Fibroblast of pulmonary artery (primary cell): ENCODE measurements around the gene MRFAP1.
"Not testable (repeated sequence)": the region's sequence is repeated elsewhere in the genome, so short reads cannot be mapped to it uniquely, and the experiment has no call there.

Experiments used
- DNase-seq: peaks from one replicate; pipeline ENCODE4 v3.0.0-alpha.2; 2010; ENCODE audit warnings: low read depth
- H3K4me3 ChIP-seq: replicated peaks from 2 replicates; pipeline ENCODE4 v1.5.1; 2011; ENCODE audit warnings: low read depth, mild to moderate bottlenecking, control low read depth, low read length, moderate library complexity
- CTCF ChIP-seq: IDR thresholded peaks from 2 replicates; pipeline ENCODE4 v1.5.1; 2011; ENCODE audit warnings: mild to moderate bottlenecking, control low read depth, low read length, inconsistent platforms; ENCODE audit errors: missing control alignments

Gene MRFAP1

GRCh38 chr4:6647169-6647568, 6.7 kb downstream of the MRFAP1 start:
- H3K4me3 ChIP-seq = no peak overlapping the region
- DNase-seq = no peak
- TF ChIP-seq CTCF = no peak

GRCh38 chr4:6647582-6648230, 7.2 kb downstream of the MRFAP1 start:
- H3K4me3 ChIP-seq = no peak overlapping the region
- TF ChIP-seq CTCF = no peak
- DNase-seq = no peak

- no peak for DNase-seq
- TF ChIP-seq CTCF = no peak
- no peak overlapping the region for H3K4me3 ChIP-seq
These were observed 8.7 kb downstream of the MRFAP1 start for GRCh38 chr4:6649216-6649615.

GRCh38 chr4:6654211-6654610, 13.7 kb downstream of the MRFAP1 start:
- DNase-seq, H3K4me3 ChIP-seq: not testable (repeated sequence)

- not testable (repeated sequence) for H3K4me3 ChIP-seq, DNase-seq
These were observed 14.8 kb downstream of the MRFAP1 start for GRCh38 chr4:6655291-6655690.

GRCh38 chr4:6655924-6656323, 15.4 kb downstream of the MRFAP1 start:
- H3K4me3 ChIP-seq = no peak overlapping the region
- no peak for TF ChIP-seq CTCF
- DNase-seq = no peak

- no peak for DNase-seq
- no peak for TF ChIP-seq CTCF
These were observed 17.0 kb downstream of the MRFAP1 start for GRCh38 chr4:6657242-6658208.

GRCh38 chr4:6658209-6658595, 17.7 kb downstream of the MRFAP1 start:
- H3K4me3 ChIP-seq = no peak overlapping the region
- no peak for TF ChIP-seq CTCF
- no peak for DNase-seq

More at GRCh38 chr4:6657242-6658208, 17.0 kb downstream of the MRFAP1 start:
- H3K4me3 ChIP-seq = no peak overlapping the region
